Fibroblast of lung (primary cell): Measurements from ENCODE around the gene TMEM154. TPM values are rescaled to one million over a fixed set of nuclear protein-coding genes. Genes with fewer than 3 reads are reported as not detected.

ENCODE experiments used
- DNase-seq, 2 donors: peaks; one replicate each; pipeline versions ENCODE4 v3.0.0 to v3.0.0-alpha.2; 2010; ENCODE audit warnings: low read depth in 2 of 2
- H2AFZ ChIP-seq: 2 replicates; pipeline ENCODE4 v1.5.1; 2012; ENCODE audit warnings: low read length, control low read depth, inconsistent platforms
- H3K27ac ChIP-seq: 2 replicates; pipeline ENCODE4 v1.5.1; 2011; ENCODE audit warnings: low read length, control low read depth; ENCODE audit not compliant: insufficient read depth
- H3K27me3 ChIP-seq: 2 replicates; pipeline ENCODE4 v1.5.1; 2011; ENCODE audit warnings: mild to moderate bottlenecking, low read length; ENCODE audit not compliant: control insufficient read depth, insufficient read depth
- H3K36me3 ChIP-seq: 2 replicates; pipeline ENCODE4 v1.5.1; 2011; ENCODE audit warnings: low read length; ENCODE audit not compliant: control insufficient read depth, insufficient read depth
- H3K4me1 ChIP-seq: 2 replicates; pipeline ENCODE4 v1.5.1; 2011; ENCODE audit warnings: low read length; ENCODE audit not compliant: control insufficient read depth, insufficient read depth; ENCODE audit errors: extremely low read depth
- H3K4me2 ChIP-seq: 2 replicates; pipeline ENCODE4 v1.5.1; 2011; ENCODE audit warnings: low read length, control low read depth; ENCODE audit not compliant: insufficient read depth; ENCODE audit errors: extremely low read depth
- H3K4me3 ChIP-seq, 4 experiments: fragments of 200-600 bp in 1 of 4; sonication (generic) in 1 of 4; replicated peaks in 1 of 4; 2 replicates each; pipeline ENCODE4 v1.5.1; 2011 to 2016; ENCODE audit warnings: low read length in 4 of 4, low read depth in 3 of 4, mild to moderate bottlenecking in 3 of 4, control low read depth in 2 of 4, inconsistent platforms in 1 of 4, mixed read lengths in 1 of 4; ENCODE audit not compliant: insufficient read depth in 1 of 4; ENCODE audit errors: control extremely low read depth in 1 of 4
- H3K79me2 ChIP-seq: 2 replicates; pipeline ENCODE4 v1.5.1; 2012; ENCODE audit warnings: mild to moderate bottlenecking, low read length, inconsistent platforms; ENCODE audit not compliant: control insufficient read depth, insufficient read depth
- H3K9ac ChIP-seq: 2 replicates; pipeline ENCODE4 v1.5.1; 2011; ENCODE audit warnings: mild to moderate bottlenecking, low read length, control low read depth; ENCODE audit not compliant: insufficient read depth
- H3K9me3 ChIP-seq: 2 replicates; pipeline ENCODE4 v1.5.1; 2012; ENCODE audit warnings: low read depth, low read length; ENCODE audit not compliant: control insufficient read depth, insufficient read depth
- H4K20me1 ChIP-seq: 2 replicates; pipeline ENCODE4 v1.5.1; 2011; ENCODE audit warnings: low read length; ENCODE audit not compliant: control insufficient read depth, insufficient read depth; ENCODE audit errors: extremely low read depth
- CTCF ChIP-seq, 2 donors: IDR thresholded peaks in 1 of 2; conservative IDR thresholded peaks in 1 of 2; 1 replicate in 1 of 2; 2 replicates in 1 of 2; pipeline ENCODE4 v1.5.1; 2011 to 2012; ENCODE audit warnings: low read length in 2 of 2, control low read depth in 1 of 2, inconsistent platforms in 1 of 2, low read depth in 1 of 2, mild to moderate bottlenecking in 1 of 2
- EZH2 ChIP-seq: IDR thresholded peaks from 2 replicates; pipeline ENCODE4 v1.5.1; 2012; ENCODE audit warnings: low read length, control low read depth, mild to moderate bottlenecking; ENCODE audit errors: missing control alignments
- polyA plus RNA-seq, 2 donors: library from polyadenylated mRNA; depleted of rRNA in 1 of 2; stranded (reverse) in 1 of 2; unstranded in 1 of 2; fragments of >200 nt; gene quantifications; 2 replicates each; pipeline ENCODE4 v1.2.1, GENCODE V29; 2011 to 2012; ENCODE audit warnings: missing spikeins in 1 of 2
- total RNA-seq: library from RNA; depleted of rRNA; stranded (reverse); fragments of >200 nt; gene quantifications from 2 replicates; pipeline ENCODE4 v1.2.1, GENCODE V29; 2014

The TMEM154 gene
- total and polyA plus RNA-seq, 2 donors (not counting 1 experiment from before 2014, with no cell fraction given): 0.50 to 3.7 TPM

- H2AFZ ChIP-seq: no peak overlapping the region
- no peaks in the 10 kb centered on the region for H3K36me3 ChIP-seq
- TF ChIP-seq CTCF (conservative IDR thresholded peaks at IDR 0.05 in 1 of 2, IDR thresholded peaks at IDR 0.05 in 1 of 2; ENCODE audit: low read depth in 1 of 2, low read length in 2 of 2) (no peak), EZH2 (no peak)
- H3K4me2 ChIP-seq: no peak overlapping the region
- H3K4me3 ChIP-seq: no peak overlapping the region
- no peak overlapping the region for H3K27ac ChIP-seq
- no peaks in the 10 kb centered on the region for H4K20me1 ChIP-seq
- H3K27me3 ChIP-seq: peaks cover 4% of the 10 kb centered on the region
- H3K4me1 ChIP-seq: no peaks in the 10 kb centered on the region
- DNase-seq: no peak
- no peaks in the 10 kb centered on the region for H3K79me2 ChIP-seq
- no peak overlapping the region for H3K9ac ChIP-seq
- H3K9me3 ChIP-seq: no peaks in the 10 kb centered on the region
Measured at GRCh38 chr4:152704788-152705187, 25.0 kb upstream of the TMEM154 start.

- Histone ChIP-seq H3K27me3 (no peaks in the 10 kb centered on the region), H3K4me2 (no peak overlapping the region), H2AFZ (no peak overlapping the region), H3K9me3 (no peaks in the 10 kb centered on the region), H3K9ac (no peak overlapping the region), H3K4me1 (no peaks in the 10 kb centered on the region), H3K27ac (no peak overlapping the region), H3K36me3 (no peaks in the 10 kb centered on the region), H3K4me3 (no peak overlapping the region), H4K20me1 (no peaks in the 10 kb centered on the region), H3K79me2 (no peaks in the 10 kb centered on the region)
- TF ChIP-seq CTCF (conservative IDR thresholded peaks at IDR 0.05 in 1 of 2, IDR thresholded peaks at IDR 0.05 in 1 of 2; ENCODE audit: low read depth in 1 of 2, low read length in 2 of 2): no peak
- no peak for TF ChIP-seq EZH2
- no peak for DNase-seq
Measured at GRCh38 chr4:152700151-152700550, 20.4 kb upstream of the TMEM154 start.

- Histone ChIP-seq H3K4me2 (no peak overlapping the region), H4K20me1 (no peaks in the 10 kb centered on the region), H3K27me3 (no peaks in the 10 kb centered on the region), H3K9ac (no peak overlapping the region), H2AFZ (no peak overlapping the region), H3K27ac (no peak overlapping the region), H3K36me3 (no peaks in the 10 kb centered on the region), H3K4me3 (no peak overlapping the region), H3K4me1 (no peaks in the 10 kb centered on the region), H3K9me3 (no peaks in the 10 kb centered on the region), H3K79me2 (no peaks in the 10 kb centered on the region)
- DNase-seq: no peak
- no peak for TF ChIP-seq EZH2
- TF ChIP-seq CTCF (conservative IDR thresholded peaks at IDR 0.05 in 1 of 2, IDR thresholded peaks at IDR 0.05 in 1 of 2; ENCODE audit: low read depth in 1 of 2, low read length in 2 of 2): no peak
Measured at GRCh38 chr4:152699313-152699712, 19.5 kb upstream of the TMEM154 start.
